Heart left ventricle (tissue), 16 donors: ENCODE data around the gene BNC2. TPM values are rescaled to one million over a fixed set of nuclear protein-coding genes. Genes with fewer than 3 reads are reported as not detected.

Experiments
- ATAC-seq, 4 donors: fragments of 200-7000 bp; cut with Tn5 transposase; one replicate each; pipeline ENCODE4 v1.9.1; 2020 to 2022; ENCODE audit warnings: moderate library complexity in 4 of 4, mild to moderate bottlenecking in 3 of 4, moderate number of reproducible peaks in 1 of 4
- DNase-seq, 5 donors: peaks; one replicate each; pipeline ENCODE4 v3.0.0-alpha.2; 2020
- H3K27ac ChIP-seq, 12 donors: fragments of 200-600 bp; sonication (generic) in 4 of 12; one replicate each; pipeline versions ENCODE4 v1.5.0 to v1.8.0; 2016 to 2022; ENCODE audit warnings: mild to moderate bottlenecking in 2 of 12
- H3K27me3 ChIP-seq, 9 donors: fragments of 200-600 bp; sonication (generic) in 2 of 9; one replicate each; pipeline versions ENCODE4 v1.5.1 to v1.8.0; 2016 to 2022; ENCODE audit warnings: mild to moderate bottlenecking in 3 of 9
- H3K36me3 ChIP-seq, 9 donors: fragments of 200-600 bp; sonication (generic) in 2 of 9; one replicate each; pipeline versions ENCODE4 v1.5.0 to v1.8.0; 2018 to 2022; ENCODE audit warnings: mild to moderate bottlenecking in 2 of 9
- H3K4me1 ChIP-seq, 12 donors: fragments of 200-600 bp; sonication (generic) in 4 of 12; one replicate each; pipeline versions ENCODE4 v1.5.0 to v1.8.0; 2016 to 2022; ENCODE audit warnings: mild to moderate bottlenecking in 3 of 12
- H3K4me3 ChIP-seq, 12 donors: fragments of 200-600 bp; sonication (generic) in 4 of 12; one replicate each; pipeline versions ENCODE4 v1.5.0 to v1.8.0; 2017 to 2022; ENCODE audit warnings: mild to moderate bottlenecking in 9 of 12, moderate library complexity in 4 of 12
- H3K9me3 ChIP-seq, 12 donors: fragments of 200-600 bp; sonication (generic) in 4 of 12; one replicate each; pipeline versions ENCODE4 v1.5.0 to v1.8.0; 2016 to 2022; ENCODE audit warnings: mild to moderate bottlenecking in 1 of 12
- POLR2A ChIP-seq, 2 donors: fragments of 450-650 bp; IDR thresholded peaks; one replicate each; pipeline ENCODE4 v1.6.1; 2017; ENCODE audit warnings: antibody characterized with exemption in 2 of 2, mild to moderate bottlenecking in 2 of 2, moderate library complexity in 2 of 2
- WGBS, 4 donors: extraction: QIAGEN DNeasy Blood & Tissue Kit in 2 of 4; methylation state at CpG; one replicate each; pipeline versions ENCODE4 v1.1.5 to v1.1.7; 2013 to 2018; 5-methylcytosine and 5-hydroxymethylcytosine counted together
- intact Hi-C, 10 donors: fragments of 100-400 bp; cut with DNase I; formaldehyde crosslinking; loops; one replicate each; pipeline versions ENCODE4 v1.11.1 to v1.14.2; 2022
- polyA plus RNA-seq, 2 donors: library from polyadenylated mRNA; stranded (reverse); fragments of 200-250 nt; gene quantifications; one replicate each; pipeline ENCODE4 v1.2.3, GENCODE V29; 2013
- total RNA-seq, 9 donors: library from RNA; depleted of rRNA in 2 of 9; stranded (reverse); fragments of >200 nt in 2 of 9; fragmentation: NEBNext Ultra II Directional in 3 of 9; extraction: Animal tissue kit (Norgen Biotek cat#: 25700) in 3 of 9; gene quantifications; one replicate each; pipeline versions ENCODE4 v1.1.0 to v1.2.4, GENCODE V29; 2016 to 2023
- TF ChIP-seq, protein P1 (sequence below), 12 donors: fragments of 200-600 bp; sonication (generic) in 4 of 12; IDR thresholded peaks; one replicate each; pipeline versions ENCODE4 v1.5.0 to v1.8.0; 2018 to 2022; ENCODE audit warnings: antibody characterized with exemption in 12 of 12, mild to moderate bottlenecking in 5 of 12
- donor health status: ischemic (EF 13 %, LVEDD 7.1; RV severe dilation, severe dysfunction).
- donor health status: healthy with polysubstance abuse.
- donor health status: DM: no; HTN: yes; CAD: no.
- donor health status: DM: no; HTN: no; CAD: no.
- donor health status: ischemic (EF 25% LVEDD 6.9; RV normal size, moderate dysfunction).
- donor health status: ischemic (EF 25% LVEDD 5.7; RV mildly dilated, moderate dysfunction).
- donor health status: healthy.
- donor health status: DM: yes; HTN: yes; CAD: no.
- donor health status: ischemic (EF 35%, LVEDD 5.7; RV mildly dilated, moderate dysfunction).
- donor health status: nonischemic (EF 11% LVEDD 7.7; RV severe dilation, severe dysfunction).
- donor health status: DM: yes; HTN: yes; CAD: no.
- donor health status: PGD.
- donor health status: ischemic (EF 29% LVEDD 5.4; RV normal size, mild dysfunction).
- donor health status: nonischemic (EF 23%, LVEDD 6.1; RV moderate dilation, normal function).

Gene BNC2
- total and polyA plus RNA-seq, 11 donors, result 0.38 to 27.1 (median 3.8) TPM

DNA sequence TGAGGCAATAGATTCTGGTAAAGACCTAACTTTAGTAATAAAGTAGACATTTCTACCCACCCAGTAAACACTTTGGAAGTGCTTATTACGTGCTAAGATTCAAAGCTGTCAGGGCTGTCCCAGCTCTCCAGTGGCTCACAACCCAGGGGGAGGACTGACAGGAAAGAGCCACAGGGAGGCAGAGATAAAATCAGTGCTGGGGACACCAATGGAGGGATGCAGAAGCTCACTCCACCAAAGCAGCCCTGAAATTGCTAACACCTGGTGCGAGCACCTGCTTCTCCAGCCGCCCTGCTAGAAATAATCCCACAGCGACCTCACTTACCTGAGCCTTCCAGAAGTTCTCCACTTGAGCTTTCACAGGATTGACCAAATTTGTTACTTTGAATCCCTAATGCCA is 501.0 kb downstream of the BNC2 start:
- Histone ChIP-seq H3K4me3 (no peak overlapping the region), H3K36me3 (no peaks in the 10 kb centered on the region), H3K9me3 (no peaks in the 10 kb centered on the region), H3K27ac (no peak overlapping the region), H3K4me1 (peaks cover 0 to 5% (median 0%) of the 10 kb centered on the region in 12 donors), H3K27me3 (no peaks in the 10 kb centered on the region)
- intact Hi-C loops, result loop anchor here in 1 of 10 donors (10.0 kb wide), 1 partner anchor 335 kb away; no protein-coding TSS in a partner anchor
- WGBS, 4 donors, result 86 to 95% (median 89%) methylated on average over 4 of the region's 4 CpGs
- ATAC-seq, result no peak
- no peak for DNase-seq
- no peak for TF ChIP-seq POLR2A (IDR thresholded peaks at IDR 0.05)
- TF ChIP-seq, protein P1, sequence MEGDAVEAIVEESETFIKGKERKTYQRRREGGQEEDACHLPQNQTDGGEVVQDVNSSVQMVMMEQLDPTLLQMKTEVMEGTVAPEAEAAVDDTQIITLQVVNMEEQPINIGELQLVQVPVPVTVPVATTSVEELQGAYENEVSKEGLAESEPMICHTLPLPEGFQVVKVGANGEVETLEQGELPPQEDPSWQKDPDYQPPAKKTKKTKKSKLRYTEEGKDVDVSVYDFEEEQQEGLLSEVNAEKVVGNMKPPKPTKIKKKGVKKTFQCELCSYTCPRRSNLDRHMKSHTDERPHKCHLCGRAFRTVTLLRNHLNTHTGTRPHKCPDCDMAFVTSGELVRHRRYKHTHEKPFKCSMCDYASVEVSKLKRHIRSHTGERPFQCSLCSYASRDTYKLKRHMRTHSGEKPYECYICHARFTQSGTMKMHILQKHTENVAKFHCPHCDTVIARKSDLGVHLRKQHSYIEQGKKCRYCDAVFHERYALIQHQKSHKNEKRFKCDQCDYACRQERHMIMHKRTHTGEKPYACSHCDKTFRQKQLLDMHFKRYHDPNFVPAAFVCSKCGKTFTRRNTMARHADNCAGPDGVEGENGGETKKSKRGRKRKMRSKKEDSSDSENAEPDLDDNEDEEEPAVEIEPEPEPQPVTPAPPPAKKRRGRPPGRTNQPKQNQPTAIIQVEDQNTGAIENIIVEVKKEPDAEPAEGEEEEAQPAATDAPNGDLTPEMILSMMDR (IDR thresholded peaks at IDR 0.05), result no peak

DNA sequence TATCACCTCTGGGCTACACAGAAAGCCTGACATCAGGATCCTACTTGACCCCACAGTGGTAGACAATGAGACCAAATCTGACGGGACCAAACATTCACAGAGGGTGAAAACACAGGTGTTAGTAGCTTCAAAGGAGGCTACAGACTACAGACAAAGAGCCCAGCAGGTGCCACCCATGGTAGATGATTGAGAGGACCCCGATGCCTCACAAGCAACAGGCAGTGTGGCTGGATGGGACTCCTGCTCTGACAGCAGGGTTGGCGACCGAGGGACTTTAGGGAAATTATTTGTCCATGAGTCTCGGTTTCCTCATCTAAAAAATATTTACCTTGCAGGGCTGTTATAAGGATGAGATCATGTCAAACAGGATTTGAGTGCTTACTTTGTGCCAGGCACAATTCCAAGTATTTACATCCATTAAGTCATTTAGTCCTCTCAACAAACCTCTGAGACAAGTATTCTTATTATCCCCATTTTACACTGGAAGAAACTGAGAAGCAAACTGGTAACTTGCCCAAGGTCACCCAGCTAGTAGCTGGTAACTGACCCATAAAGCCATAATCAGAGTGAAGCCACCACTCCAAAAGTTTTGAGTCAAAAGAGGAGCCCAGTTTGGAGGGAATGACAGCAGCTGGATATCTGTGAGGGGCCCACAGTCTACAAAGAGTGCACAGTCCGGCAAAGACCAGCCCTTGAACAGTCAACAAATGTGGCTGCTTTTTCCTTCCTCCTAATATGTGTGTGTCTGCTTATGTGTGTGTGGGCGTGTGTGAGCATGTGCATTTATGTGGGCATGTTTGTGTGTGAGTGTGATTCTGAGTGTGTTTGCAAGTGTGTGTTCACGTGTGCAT is 502.0 kb downstream of the BNC2 start:
- intact Hi-C loops, result loop anchor here in 1 of 10 donors (10.0 kb wide), 1 partner anchor 336 kb away; no protein-coding TSS in a partner anchor

DNA sequence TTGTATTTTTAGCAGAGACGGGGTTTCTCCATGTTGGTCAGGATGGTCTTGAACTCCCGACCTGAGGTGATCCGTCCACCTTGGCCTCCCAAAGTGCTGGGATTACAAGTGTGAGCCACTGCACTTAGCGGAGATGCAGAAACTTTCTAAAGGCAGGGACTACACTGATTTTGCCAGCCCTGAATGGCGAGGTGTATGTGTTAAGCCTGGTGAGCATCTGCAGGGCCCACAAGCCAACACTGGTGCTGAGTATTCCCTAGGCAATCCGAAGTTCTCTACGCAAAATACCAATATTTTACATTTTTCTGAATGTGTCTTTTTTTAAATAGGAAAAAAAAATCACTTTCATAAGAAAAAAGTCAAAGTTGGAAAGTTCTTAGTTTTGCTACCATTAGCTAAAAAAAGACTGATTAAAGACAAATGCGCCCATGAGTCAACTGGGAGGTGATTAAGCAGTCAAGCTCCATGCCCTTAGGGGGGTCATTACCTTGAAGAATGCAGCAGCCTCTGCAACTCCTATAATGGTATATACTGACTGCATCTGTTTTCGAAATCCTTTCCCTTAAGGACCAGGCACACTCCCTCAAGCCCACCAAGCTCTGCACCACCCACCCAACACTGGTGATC is 502.8 kb downstream of the BNC2 start:
- intact Hi-C loops, result loop anchor here in 1 of 10 donors (10.0 kb wide), 1 partner anchor 337 kb away; no protein-coding TSS in a partner anchor
- Histone ChIP-seq H3K4me1 (peaks cover 0 to 20% (median 2%) of the 10 kb centered on the region in 12 donors), H3K4me3 (no peak overlapping the region), H3K9me3 (no peaks in the 10 kb centered on the region), H3K27me3 (no peaks in the 10 kb centered on the region), H3K27ac (no peak overlapping the region), H3K36me3 (no peaks in the 10 kb centered on the region)
- DNase-seq (no peak), ATAC-seq (no peak)
- WGBS, 4 donors, result 94 to 95% (median 94%) methylated on average over 9 of the region's 9 CpGs
- TF ChIP-seq, protein P1 (IDR thresholded peaks at IDR 0.05), result no peak
- TF ChIP-seq POLR2A (IDR thresholded peaks at IDR 0.05), result no peak

More for the DNA sequence above, 502.0 kb downstream of the BNC2 start:
- DNase-seq (no peak), ATAC-seq (no peak)
- Histone ChIP-seq H3K36me3 (no peaks in the 10 kb centered on the region), H3K4me1 (peaks cover 0 to 13% (median under 1%) of the 10 kb centered on the region in 12 donors), H3K27ac (no peak overlapping the region), H3K27me3 (no peaks in the 10 kb centered on the region), H3K4me3 (no peak overlapping the region), H3K9me3 (no peaks in the 10 kb centered on the region)
- WGBS, 4 donors, result 78 to 91% (median 86%) methylated on average over 8 of the region's 8 CpGs
- TF ChIP-seq, protein P1 (IDR thresholded peaks at IDR 0.05), result no peak
- no peak for TF ChIP-seq POLR2A (IDR thresholded peaks at IDR 0.05)

DNA sequence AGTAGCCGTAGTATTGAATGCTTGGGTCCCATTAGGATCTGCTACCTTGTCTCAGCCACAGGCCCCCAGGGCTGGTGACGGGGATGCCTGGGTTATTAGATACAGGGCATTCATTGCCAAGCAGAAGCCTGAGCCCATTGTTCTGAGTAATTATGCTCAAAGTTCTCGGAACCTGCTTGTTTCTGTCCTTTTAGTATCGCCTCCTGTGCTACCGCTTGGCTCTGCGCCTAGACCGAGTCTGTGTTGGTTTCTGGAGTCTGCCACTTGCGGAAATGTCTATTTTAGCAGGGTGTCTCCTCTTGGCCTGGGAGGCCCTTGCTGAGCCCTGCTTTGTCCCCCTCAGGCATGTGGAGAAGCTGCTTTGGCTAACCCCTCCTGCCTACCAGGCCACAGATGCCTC is 506.1 kb downstream of the BNC2 start:
- 61 to 70% (median 65%) methylated on average over 7 to 8 of the region's 8 CpGs for WGBS, 4 donors
- peak overlapping the region in 9 of 12 donors; percentile 31 to 66 (median 55) for H3K27ac ChIP-seq

More for the DNA sequence above, 506.1 kb downstream of the BNC2 start:
- TF ChIP-seq POLR2A (IDR thresholded peaks at IDR 0.05), result no peak
- TF ChIP-seq, protein P1 (IDR thresholded peaks at IDR 0.05), result peak in 1 of 12 donors; percentile 3
- intact Hi-C loops, result loop anchor here in 1 of 10 donors (10.0 kb wide), 1 partner anchor 340 kb away; no protein-coding TSS in a partner anchor
- H3K4me3 ChIP-seq, result no peak overlapping the region
- peak; percentile 74 to 90 (median 80) for ATAC-seq
- H3K36me3 ChIP-seq, result no peaks in the 10 kb centered on the region
- peaks cover 0 to 4% (median 0%) of the 10 kb centered on the region in 12 donors for H3K9me3 ChIP-seq
- peaks cover 0 to 21% (median 2%) of the 10 kb centered on the region in 12 donors for H3K4me1 ChIP-seq
- H3K27me3 ChIP-seq, result no peaks in the 10 kb centered on the region
- peak; percentile 70 to 77 (median 75) for DNase-seq
